Dermis blood vessel endothelial cell (primary cell): ENCODE results near the gene TBXAS1. TPM values are rescaled to one million over a fixed set of nuclear protein-coding genes. Genes with fewer than 3 reads are reported as not detected.

Experiments
- DNase-seq: peaks from one replicate; pipeline ENCODE4 v3.0.0; 2010
- total RNA-seq: library from RNA; depleted of rRNA; stranded (reverse); fragments of >200 nt; gene quantifications from 2 replicates; pipeline ENCODE4 v1.2.3, GENCODE V29; 2014

Gene TBXAS1
- 0.17 and 2.0 TPM in 2 replicates for total RNA-seq

DNA sequence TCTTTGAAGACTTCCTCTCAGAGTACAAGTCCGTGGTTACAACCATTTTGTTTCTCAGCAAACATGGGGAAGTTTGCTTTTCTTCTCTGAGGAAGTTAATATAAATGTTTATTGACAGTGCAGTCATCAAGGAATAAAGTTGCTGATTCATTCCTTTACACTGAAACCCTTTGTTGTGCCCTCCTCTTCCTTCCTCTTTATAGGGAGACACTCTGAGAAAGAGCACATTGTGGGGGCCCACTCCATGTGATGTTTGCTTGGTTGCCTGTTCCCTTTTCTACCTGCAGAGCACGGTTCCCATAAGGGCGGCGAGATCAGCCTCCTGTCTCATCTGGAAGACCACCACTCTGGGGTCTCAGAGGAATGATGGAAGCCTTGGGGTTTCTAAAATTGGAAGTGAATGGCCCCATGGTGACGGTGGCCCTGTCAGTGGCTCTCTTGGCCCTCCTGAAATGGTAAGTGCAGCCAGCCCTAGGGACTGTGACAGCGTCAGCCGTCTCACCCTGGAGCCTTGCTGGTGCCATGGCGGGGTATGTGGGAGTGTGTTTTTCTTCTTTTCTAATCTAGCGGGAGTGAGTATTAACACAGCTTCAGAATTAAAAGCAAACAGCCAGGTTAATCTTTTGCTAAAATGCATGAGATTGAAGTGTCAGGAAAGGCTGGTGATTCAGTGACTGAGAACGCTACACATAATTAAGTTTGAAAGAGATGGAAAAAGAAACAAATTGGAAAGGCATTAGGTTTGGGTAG, at the start of gene TBXAS1:
Gene TBXAS1, plus strand, starts transcription at position 240 of the 750 bp plus-strand sequence. Its CDS starts 127 bp downstream, at position 367.
- DNase-seq = peak; percentile 47

DNA sequence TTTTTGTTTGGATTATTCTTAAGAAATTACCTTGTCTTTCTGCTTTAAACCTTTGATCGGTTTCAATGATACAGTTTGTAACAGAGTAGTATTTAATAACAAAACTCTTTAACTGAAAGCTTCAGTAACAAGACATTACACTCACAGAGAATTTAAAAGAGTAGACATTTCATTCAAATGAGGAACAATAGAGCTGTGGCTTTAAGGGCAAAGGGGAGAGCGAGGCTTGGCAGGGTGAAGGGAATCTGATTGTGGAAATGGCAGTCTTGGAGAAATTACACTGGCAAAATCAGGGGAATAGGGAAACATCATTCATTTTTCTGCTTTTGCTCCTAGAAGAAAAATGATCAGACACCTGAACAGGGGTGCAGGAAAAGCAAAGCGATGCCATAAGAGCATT, 46.1 kb upstream of the TBXAS1 start:
- DNase-seq = peak; percentile 23

DNA sequence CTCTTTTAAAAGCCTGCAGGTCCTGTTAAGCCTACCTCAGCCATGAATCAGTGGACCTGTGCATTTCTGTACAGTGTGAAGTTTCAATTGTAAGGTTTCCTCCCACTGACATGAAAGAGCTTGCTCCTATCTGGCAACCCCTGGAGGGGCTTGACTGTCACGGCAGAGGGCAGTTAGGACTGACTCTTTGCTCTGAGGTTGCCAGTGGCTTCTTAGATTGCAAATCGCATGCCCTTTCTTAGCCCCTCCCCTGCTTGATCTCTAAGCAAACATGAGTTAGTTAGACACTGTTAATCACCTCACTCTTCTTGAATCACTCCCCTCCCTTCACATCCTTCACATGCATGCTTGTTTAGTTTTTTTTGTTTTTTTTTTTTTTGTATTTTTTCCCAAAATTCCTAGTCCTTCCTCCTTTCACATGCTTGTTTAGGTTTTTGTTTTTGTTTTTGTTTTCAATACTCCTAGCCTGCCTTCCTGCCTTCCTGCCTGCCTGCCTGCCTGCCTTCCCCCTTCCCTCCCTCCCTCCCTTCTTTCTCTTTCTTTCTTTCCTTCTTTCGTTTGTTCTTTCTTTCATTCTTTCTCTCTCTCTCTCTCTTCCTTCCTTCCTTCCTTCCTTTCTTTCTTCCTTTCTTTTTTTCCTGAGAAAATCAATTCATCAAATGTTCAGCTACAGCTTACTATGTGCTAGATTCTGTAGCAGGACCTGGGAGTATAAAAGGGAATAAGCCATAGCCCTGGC, 45.2 kb upstream of the TBXAS1 start:
- DNase-seq = no peak

DNA sequence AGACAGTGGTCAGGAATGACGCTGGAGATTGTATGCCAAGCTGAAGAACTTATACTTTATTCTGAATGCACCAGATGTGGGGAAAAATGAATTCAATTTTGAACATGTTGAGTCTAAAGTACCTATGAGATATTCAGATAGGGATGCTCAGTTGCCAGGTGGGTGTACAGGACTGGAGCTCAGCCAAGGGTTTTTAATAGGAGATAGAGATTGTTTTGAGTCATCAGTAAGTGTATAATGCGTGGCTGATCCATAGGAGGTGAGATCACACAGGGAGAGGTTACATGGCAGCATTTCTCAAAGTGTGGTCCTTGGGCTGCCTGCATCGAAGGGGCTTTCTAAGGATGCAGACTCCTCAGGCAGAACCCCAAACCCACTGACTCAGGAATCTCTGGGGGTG, 44.4 kb upstream of the TBXAS1 start:
- DNase-seq = no peak

DNA sequence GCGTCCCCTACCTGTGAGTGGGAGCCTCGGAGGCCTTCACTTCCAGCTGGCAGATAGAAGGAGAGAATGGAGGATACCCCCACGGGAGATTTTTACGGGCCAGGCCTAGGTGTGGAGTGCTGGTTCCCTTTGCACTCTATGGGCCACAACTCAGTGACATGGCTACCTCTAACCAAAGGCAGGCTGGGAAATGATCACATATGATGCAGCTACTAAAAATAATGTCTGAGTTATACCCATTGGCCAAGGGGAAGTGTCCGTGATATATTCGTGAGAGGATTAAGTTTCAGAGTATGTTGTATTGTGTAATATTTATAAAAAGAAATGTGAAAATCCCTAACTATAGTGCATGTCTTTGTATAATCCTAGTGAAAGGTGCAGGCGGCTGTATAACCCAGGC, 37.7 kb upstream of the TBXAS1 start:
- DNase-seq = no peak

DNA sequence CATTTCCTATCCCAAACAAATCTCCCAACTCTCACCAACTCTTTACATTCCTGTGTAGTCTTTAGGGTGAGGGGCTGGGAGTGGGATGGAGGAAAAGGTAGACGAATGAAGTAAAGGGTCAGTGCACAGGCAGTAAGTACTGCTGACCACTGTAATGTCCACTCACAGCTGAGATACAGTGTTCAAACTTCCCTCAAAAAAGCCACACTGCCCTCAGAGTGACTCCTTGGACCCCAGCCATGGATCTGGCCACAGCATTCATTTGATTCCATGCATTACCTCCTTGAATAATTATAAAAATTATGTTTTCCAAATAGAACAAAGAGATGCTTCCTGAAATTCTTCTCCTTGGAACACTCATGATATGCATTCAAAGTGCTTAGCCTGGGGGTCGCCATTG, 31.5 kb upstream of the TBXAS1 start:
- no peak for DNase-seq

DNA sequence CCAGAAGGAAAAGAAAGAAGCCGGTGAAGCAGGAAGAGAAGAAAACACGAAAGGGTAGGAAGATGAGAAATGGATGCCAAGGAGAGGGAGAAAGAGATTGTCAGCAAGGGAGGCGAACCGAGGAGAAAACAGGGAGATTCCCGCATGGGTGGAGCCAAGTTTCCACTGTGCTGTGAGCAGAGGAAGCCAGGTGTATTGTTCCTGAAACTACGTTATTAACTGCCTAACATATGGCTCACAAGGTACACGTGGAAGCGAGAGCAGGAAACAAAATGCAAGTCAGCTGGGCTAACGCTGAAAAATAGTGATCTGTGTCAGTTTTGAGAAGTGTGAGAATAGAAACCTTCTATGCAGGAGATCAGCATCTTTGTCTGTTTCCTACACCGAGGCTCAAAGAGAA, 30.8 kb upstream of the TBXAS1 start:
- DNase-seq = no peak

DNA sequence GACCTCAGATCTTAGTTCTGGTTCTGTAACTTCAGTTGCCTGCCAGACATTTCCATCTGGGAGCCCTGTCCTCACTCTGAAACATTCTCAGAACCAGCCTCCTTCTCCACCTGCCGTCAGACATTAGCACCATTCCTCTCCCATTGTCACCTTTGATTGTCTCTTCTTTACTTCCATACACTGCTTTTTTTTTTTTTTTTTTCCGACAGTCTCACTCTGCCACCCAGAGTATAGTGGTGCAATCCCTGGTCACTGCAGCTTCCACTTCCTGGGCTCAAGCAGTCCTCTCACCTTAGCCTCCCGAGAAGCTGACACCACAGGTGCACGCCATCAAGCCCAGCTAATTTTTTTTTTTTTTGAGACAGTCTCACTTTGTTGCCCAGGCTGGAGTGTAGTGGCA, 30.2 kb upstream of the TBXAS1 start:
- no peak for DNase-seq

DNA sequence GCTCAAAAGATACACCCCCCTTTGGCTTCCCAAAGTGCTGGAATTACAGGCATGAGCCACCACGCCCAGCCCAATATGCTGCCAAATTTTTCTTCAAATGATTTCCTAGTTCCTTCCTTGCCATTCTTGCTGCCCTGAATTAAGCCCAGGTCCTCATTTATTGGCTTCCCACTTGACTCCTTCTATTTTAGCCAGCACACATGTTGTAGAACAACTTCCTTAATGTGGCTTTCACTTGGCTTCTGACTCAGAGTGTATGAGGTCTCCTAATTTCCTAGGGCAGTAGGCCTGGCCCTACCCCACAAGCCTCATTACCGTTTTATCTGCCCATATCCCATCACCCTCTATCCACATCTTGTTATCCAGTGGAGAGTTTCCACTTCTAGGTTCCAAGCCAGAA, 29.5 kb upstream of the TBXAS1 start:
- DNase-seq = peak; percentile 64

DNA sequence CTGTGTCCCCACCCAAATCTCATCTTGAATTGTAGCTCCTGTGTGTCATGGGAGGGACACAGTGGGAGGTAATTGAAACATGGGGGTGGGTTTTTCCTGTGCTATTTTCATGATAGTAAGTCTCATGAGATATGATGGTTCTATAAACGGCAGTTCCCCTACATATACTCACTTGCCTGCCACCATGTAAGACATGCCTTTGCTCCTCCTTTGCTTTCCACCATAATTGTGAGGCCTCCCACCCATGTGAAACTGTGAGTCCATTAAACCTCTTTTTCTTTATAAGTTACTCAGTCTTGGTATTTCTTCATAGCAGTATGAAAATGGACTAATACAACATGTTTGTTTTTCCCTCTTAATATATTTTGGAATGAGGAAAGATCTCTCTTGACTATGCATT, 24.5 kb upstream of the TBXAS1 start:
- no peak for DNase-seq

DNA sequence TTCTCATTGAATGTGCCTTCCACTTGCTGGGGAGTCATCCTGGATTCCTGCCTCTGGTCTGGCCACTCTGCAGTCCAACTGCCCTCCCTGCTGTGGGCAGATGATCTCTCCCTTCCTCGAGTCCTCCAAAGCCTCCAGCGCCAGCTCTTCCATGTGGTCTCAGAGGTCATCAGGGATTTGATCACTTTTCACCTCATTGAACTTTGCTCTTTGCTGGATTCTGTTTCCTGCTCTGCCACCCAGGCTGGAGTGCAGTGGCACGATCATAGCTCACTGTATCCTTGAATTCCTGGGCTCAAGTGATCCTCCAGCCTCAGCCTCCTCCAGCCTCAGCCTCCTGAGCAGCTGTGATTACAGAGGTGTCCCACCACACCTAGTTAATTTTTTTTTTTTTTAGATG, 22.1 kb upstream of the TBXAS1 start:
- DNase-seq = no peak

DNA sequence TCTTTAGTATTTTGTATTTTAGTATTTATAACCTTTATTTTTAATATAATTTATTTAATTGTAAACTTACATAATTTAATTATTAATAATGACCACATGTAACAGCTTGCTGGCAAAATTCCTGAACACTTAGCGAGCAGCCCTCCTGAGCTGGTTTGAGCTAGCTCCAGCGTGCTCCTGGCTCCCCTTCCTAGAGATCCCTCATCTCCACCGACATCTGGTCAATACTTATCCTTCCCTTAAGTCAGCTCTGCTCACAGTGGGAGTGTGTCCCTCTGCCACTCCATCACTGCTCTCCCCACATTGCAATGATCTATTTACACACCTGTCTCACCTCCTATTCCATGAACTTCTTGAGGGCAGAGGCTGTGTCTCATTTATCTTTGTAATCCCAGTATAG, 20.6 kb upstream of the TBXAS1 start:
- no peak for DNase-seq

DNA sequence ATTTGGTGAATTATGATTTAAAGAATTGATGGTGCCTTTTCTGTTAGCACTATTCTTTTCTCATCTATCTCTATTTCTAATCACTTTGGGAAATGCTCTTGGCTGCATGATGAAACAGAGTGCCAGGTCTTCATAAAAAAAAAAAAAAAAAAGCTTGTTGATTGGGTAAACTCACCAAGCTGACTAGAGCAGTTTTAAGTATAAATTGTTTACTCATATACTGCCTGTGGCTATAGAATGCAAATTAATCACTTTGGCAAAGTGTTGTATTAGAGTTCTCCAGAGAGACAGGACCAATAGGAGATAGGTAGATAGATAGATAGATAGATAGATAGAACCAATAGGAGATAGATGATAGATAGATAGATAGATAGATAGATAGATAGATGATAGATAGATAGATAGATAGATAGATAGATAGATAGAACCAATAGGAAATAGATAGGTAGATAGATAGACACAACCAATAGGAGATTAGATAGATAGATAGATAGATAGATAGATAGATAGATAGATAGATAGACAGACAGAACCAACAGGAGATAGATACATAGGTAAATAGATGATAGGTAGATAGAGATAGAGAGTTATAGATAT, 20.1 kb upstream of the TBXAS1 start:
- no peak for DNase-seq

DNA sequence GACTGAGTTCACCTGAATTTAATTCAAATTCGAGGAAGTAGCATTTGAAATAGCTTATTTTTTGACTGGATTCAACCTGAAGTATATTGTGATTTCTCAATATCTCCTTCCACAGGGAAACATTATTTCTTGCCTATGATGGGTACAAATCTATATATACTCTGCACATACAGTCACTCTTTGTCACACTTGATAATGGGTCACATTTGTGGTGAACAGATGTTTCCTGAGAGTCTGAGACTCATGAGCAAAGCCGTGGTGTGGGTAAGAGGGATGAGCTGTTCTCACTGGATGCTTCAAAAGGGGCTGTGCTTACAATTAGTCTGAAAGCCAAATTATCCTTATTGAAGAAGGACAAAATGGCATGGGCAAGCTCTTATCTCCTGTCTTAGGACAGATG, 18.0 kb upstream of the TBXAS1 start:
- DNase-seq = peak; percentile 37

DNA sequence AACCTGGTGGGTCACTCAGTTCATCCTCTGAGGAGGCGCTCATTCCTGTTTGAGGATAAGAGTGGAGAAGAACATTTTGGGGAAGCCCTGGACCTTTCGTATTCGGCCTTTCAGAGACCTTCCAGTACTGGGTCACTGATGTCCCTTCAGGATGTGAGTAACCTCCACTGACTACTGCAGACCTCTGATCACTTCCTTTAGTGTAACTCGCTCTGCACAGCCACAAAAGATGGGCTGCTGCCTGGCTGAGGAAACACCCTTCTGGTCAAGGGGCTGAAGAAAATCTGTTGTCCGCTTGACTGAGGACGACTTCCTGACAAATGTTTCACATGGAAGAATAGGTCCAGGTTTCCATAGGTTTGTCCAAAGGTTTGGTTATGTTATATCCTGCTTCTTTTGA, 15.9 kb upstream of the TBXAS1 start:
- peak; percentile 29 for DNase-seq

DNA sequence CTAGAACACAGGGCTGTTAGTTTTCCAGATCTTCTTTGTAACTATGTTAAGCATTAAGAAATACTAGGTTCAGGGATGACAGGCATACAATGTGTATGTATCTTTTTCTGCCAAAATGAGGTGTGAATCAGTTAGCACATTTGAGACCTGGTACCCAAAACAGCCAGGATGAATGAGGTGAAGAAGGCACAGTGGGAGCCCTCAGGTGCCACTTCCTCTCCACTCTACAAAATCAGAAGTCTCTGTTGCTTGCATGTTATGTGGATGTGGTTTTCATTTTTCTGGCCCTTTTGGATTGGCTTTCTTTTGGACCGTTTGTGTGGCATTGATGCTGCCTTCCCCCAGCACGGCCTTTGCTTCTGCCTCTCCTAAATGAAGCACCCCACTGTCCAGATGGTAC, 15.4 kb upstream of the TBXAS1 start:
- DNase-seq = no peak

DNA sequence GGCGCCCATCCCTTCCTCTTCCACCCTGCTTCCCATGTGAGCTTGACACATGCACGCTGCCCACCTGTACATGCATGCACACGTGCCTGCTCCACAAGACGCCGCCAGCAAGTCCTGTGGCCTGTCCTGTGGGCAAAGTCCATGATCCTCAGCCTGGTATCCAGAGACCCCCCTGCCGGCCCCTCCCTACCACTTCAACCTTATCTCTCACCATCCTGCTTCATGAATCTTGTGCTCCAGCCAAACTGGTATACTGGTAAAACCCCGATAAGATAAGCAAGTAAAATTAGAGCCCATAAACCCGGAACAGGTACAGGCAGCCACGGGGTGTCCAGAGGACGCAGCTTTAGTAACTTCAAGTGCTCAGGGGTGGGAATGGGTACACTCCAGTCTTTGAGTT, 11.8 kb upstream of the TBXAS1 start:
- DNase-seq = no peak

DNA sequence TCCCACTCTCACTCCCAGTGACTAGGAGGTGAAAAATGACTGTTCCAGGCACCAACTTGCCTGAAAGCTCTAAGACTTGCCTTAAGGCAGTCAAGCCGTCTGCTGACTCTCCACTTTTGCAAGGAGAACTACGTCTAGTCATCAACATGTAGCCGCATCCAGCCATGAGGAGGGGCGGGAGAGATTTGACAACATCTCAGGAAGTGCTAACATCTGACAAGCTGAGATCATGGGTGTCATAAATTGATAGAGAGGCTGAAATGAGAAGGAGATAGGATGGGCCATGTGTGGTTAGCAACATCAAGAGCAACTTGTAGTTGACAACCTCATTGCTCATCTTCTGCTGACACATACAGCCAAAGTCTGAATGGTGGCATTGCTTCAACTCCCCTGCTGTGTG, 9.0 kb upstream of the TBXAS1 start:
- DNase-seq = no peak

DNA sequence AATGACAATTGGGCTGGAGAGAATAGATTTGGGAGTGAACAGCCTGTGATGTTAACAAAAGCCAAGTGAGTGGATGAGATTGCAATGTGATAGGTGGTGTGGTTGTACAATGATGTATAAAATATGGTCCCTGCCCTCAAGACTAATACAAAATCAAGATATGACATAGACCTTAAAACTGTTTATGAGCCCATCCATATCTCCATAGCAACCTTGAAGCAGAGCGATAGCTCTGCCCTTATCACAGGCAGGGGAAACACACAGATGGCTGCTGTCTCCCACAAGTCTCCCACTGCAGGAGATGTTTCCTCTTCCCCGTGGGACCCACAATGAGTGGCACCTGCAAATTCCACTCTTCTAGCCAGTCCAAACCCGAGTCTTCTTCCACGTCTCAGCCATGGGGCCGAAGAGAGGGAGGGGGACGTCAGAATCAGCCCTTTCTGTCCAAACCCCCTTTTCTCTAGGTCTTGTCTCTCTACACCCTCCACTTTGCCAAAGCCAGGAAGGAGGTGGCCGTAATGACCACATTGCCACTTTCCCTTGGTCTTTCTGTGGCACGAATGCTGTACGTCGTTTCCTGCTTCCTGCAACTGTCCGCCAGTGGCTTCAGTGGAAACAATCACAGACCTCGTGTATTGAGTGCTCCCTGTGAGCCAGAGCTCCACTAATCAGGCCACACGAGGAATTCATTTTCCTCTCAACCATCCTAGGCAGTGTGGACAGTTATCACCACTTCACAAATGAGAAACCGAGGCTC, 7.5 kb upstream of the TBXAS1 start:
- no peak for DNase-seq

DNA sequence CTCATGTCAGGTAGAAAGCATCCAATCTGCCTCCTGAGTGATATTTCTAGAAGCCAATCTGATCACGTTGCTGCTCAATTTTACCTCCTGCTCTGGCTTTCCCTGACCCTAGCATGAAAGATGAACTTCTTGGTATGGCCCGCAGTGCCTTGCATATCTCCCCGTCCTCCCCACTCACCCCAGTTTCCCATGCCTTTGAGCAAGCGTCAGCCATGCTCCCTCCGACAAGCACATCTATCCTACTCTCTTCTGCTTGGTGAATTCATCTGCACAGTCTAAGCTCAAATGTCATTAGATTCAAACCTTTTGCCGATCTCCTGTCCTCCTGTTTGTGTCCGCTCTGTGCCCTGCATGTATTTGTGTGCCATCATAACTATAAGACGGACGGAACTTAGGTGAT, 6.2 kb upstream of the TBXAS1 start:
- no peak for DNase-seq

DNA sequence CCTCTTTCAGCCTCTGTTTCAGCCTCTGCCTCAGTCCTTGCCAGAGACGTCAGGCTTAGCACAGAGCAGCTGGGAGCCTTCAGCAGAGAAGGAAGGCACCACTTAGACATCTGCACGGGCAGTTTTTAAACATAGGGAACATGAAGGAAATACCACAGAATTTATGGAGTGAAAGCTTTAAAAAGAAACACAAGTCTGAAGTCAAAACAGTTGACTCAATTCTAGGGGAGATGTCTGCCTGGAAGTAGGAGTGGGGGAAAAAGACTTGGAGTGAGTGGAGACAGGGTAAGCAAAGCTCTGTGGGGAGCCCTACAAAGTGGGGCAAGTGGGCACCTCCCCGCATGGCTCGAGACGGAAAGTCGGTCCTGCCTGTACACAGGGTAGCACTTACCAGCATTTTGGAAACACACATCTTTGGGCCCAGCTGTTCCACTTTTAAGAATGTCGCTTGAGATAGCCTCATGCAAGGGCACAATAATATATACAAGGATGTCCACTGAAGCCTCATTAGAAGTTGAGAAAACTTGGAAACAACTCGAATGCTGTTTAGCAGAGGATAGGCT, 5.0 kb upstream of the TBXAS1 start:
- no peak for DNase-seq

DNA sequence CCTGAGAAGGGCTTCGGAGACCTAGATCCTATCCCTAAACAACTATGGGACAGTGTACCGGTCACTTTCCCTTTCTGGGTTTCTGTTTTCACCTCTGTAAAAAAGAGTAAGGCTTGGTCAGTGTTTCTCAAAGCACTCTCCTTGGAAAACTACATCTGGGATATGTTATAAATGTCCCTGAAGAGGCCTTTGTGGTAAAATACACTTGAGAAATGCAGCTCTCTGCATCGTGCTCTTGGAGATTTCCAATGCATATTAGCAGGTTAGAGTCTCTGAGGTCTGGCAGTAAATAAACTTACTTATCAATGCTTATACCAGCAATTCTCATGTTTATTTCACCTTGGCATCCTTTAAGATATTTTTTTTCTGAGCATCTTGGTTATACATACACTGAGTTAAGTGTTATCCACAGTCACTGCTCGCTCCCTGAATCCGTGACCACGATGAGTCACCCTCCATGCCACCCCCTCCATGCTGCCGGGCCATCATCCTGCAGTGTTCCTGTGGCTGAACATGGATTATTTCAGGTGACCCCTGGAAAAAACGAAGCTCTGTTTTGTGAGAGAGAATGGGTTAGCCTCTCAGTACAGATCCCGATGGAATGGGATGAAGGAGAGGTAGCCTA, 3.3 kb upstream of the TBXAS1 start:
- peak; percentile 28 for DNase-seq
